IMR-90 (cell line): ENCODE measurements around the gene NCKAP5. TPM values are rescaled to one million over a fixed set of nuclear protein-coding genes. Genes with fewer than 3 reads are reported as not detected.

Source experiments
- ATAC-seq: fragments of 200-7000 bp; cut with Tn5 transposase; 2 replicates; pipeline ENCODE4 v1.9.1; 2020; ENCODE audit warnings: low read depth, mild to moderate bottlenecking, moderate library complexity
- BruUV-seq: library from RNA; stranded (reverse); fragments of 400-500 nt; replicated peaks from 2 replicates; lab custom pipeline; 2021; lab: Mats Ljungman, UMichigan
- CTCF ChIA-PET: fragments of 300-600 bp; formaldehyde crosslinking; extraction: SDS; loops from one replicate; lab custom pipeline; 2021; ENCODE audit warnings: antibody characterized with exemption; lab: Yijun Ruan, JAX
- POLR2A ChIA-PET: fragments of 300-600 bp; sonication (Branson Sonifier 250); formaldehyde crosslinking; loops from one replicate; lab custom pipeline; 2022; ENCODE audit warnings: antibody characterized with exemption; ENCODE audit not compliant: unreplicated experiment; lab: Charles Lee
- DNase-seq: peaks from one replicate; pipeline ENCODE4 v3.0.0; 2013
- H2AFZ ChIP-seq: replicated peaks from 2 replicates; pipeline ENCODE3; 2013; ENCODE audit warnings: low read length, mild to moderate bottlenecking; ENCODE audit not compliant: poor library complexity
- H2AK5ac ChIP-seq: 2 replicates; pipeline ENCODE4 v1.6.1; 2013; ENCODE audit warnings: low read depth, low read length, inconsistent platforms
- H2AK9ac ChIP-seq: replicated peaks from 2 replicates; pipeline ENCODE3; 2013; ENCODE audit warnings: mild to moderate bottlenecking, low read depth, low read length, moderate library complexity; ENCODE audit not compliant: poor library complexity
- H2BK120ac ChIP-seq: 2 replicates; pipeline ENCODE4 v1.6.1; 2013; ENCODE audit warnings: low read depth, low read length, inconsistent platforms
- H2BK15ac ChIP-seq: 3 replicates; pipeline ENCODE4 v1.6.1; 2013; ENCODE audit warnings: low read depth, low read length, inconsistent platforms
- H2BK20ac ChIP-seq: 2 replicates; pipeline ENCODE4 v1.6.1; 2013; ENCODE audit warnings: low read depth, mild to moderate bottlenecking, inconsistent platforms, low read length, moderate library complexity
- H2BK5ac ChIP-seq: 2 replicates; pipeline ENCODE4 v1.6.1; 2013; ENCODE audit warnings: mild to moderate bottlenecking, low read depth, low read length, inconsistent platforms; ENCODE audit not compliant: poor library complexity, severe bottlenecking
- H3K14ac ChIP-seq: replicated peaks from 2 replicates; pipeline ENCODE4 v1.6.1; 2013; ENCODE audit warnings: low read depth, low read length, inconsistent platforms
- H3K18ac ChIP-seq: 2 replicates; pipeline ENCODE4 v1.6.1; 2013; ENCODE audit warnings: low read depth, low read length, control low read depth
- H3K23ac ChIP-seq: 2 replicates; pipeline ENCODE4 v1.6.1; 2013; ENCODE audit warnings: low read depth, low read length, inconsistent platforms
- H3K27ac ChIP-seq: 2 replicates; pipeline ENCODE4 v1.5.1; 2013; ENCODE audit warnings: mild to moderate bottlenecking, control low read depth, low read length; ENCODE audit not compliant: insufficient read depth
- H3K27me3 ChIP-seq: 2 replicates; pipeline ENCODE4 v1.6.1; 2013; ENCODE audit warnings: low read length; ENCODE audit not compliant: control insufficient read depth, insufficient read depth
- H3K36me3 ChIP-seq: 2 replicates; pipeline ENCODE4 v1.6.1; 2013; ENCODE audit warnings: low read length, mixed read lengths; ENCODE audit not compliant: control insufficient read depth, insufficient read depth
- H3K4ac ChIP-seq: 2 replicates; pipeline ENCODE4 v1.6.1; 2013; ENCODE audit warnings: low read depth, low read length, inconsistent platforms
- H3K4me1 ChIP-seq: 2 replicates; pipeline ENCODE4 v1.6.1; 2013; ENCODE audit warnings: low read length, mixed read lengths; ENCODE audit not compliant: control insufficient read depth, insufficient read depth
- H3K4me2 ChIP-seq: 2 replicates; pipeline ENCODE4 v1.6.1; 2013; ENCODE audit warnings: low read depth, mild to moderate bottlenecking, control low read depth, low read length, moderate library complexity
- H3K4me3 ChIP-seq: 2 replicates; pipeline ENCODE4 v1.5.1; 2013; ENCODE audit warnings: low read depth, mild to moderate bottlenecking, control low read depth, low read length, moderate library complexity; ENCODE audit not compliant: insufficient read depth
- H3K56ac ChIP-seq: 2 replicates; pipeline ENCODE4 v1.6.1; 2013; ENCODE audit warnings: low read length, inconsistent platforms; ENCODE audit not compliant: insufficient read depth; ENCODE audit errors: extremely low read depth
- H3K79me1 ChIP-seq, 2 experiments: 2 replicates each; pipeline ENCODE4 v1.6.1; 2013; ENCODE audit warnings: low read length in 2 of 2, inconsistent platforms in 1 of 2, low read depth in 1 of 2
- H3K9ac ChIP-seq: 2 replicates; pipeline ENCODE4 v1.6.1; 2013; ENCODE audit warnings: low read depth, low read length, control low read depth
- H3K9me1 ChIP-seq: 2 replicates; pipeline ENCODE4 v1.6.1; 2013; ENCODE audit warnings: low read length, inconsistent platforms; ENCODE audit not compliant: insufficient read depth
- H3K9me3 ChIP-seq: 2 replicates; pipeline ENCODE4 v1.6.1; 2013; ENCODE audit warnings: low read length; ENCODE audit not compliant: control insufficient read depth, insufficient read depth
- H4K20me1 ChIP-seq: 2 replicates; pipeline ENCODE4 v1.6.1; 2013; ENCODE audit warnings: low read length, inconsistent platforms; ENCODE audit not compliant: insufficient read depth
- H4K5ac ChIP-seq: 2 replicates; pipeline ENCODE4 v1.6.1; 2013; ENCODE audit warnings: mild to moderate bottlenecking, low read depth, low read length, control low read depth
- H4K8ac ChIP-seq, 2 experiments: 2 replicates each; pipeline ENCODE4 v1.6.1; 2013; ENCODE audit warnings: low read depth in 2 of 2, low read length in 2 of 2, control low read depth in 1 of 2, inconsistent platforms in 1 of 2
- H4K91ac ChIP-seq: 2 replicates; pipeline ENCODE4 v1.6.1; 2013; ENCODE audit warnings: low read depth, low read length, inconsistent platforms; ENCODE audit not compliant: insufficient read depth
- CHD1 ChIP-seq: IDR thresholded peaks from 2 replicates; pipeline ENCODE4 v1.6.1; 2012; ENCODE audit warnings: low read depth, low read length, improper control_type of control experiment
- POLR2A ChIP-seq: IDR thresholded peaks from 2 replicates; pipeline ENCODE4 v1.6.1; 2012; ENCODE audit warnings: mild to moderate bottlenecking, low read depth, low read length
- SMC3 ChIP-seq: fragments of 150-350 bp; IDR thresholded peaks from 2 replicates; pipeline ENCODE4 v1.6.1; 2016; ENCODE audit warnings: low read depth, mild to moderate bottlenecking, antibody characterized with exemption, low read length, moderate library complexity
- USF2 ChIP-seq: fragments of 150-350 bp; IDR thresholded peaks from 2 replicates; pipeline ENCODE4 v1.6.1; 2017; ENCODE audit warnings: mild to moderate bottlenecking, antibody characterized with exemption, low read length, low read depth
- WGBS, 2 experiments: methylation state at CpG; one replicate each; pipeline versions ENCODE4 v1.1.5 to v1.1.7; 2013; ENCODE audit warnings: missing lambda C conversion rate in 2 of 2; ENCODE audit not compliant: insufficient read length in 1 of 2; ENCODE audit errors: extremely low coverage in 2 of 2; 5-methylcytosine and 5-hydroxymethylcytosine counted together
- dilution Hi-C: fragments of 300-500 bp; cut with HindIII; formaldehyde crosslinking; loops from one replicate; pipeline ENCODE4 v1.14.3; 2018; ENCODE audit warnings: low sequenced_read_pairs; ENCODE audit not compliant: unreplicated experiment
- in situ Hi-C: fragments of 300-500 bp; cut with MboI; formaldehyde crosslinking; loops from 3 replicates; pipeline ENCODE4 v1.14.3; 2019; ENCODE audit warnings: low sequenced_read_pairs, inconsistent platforms, mixed read lengths
- intact Hi-C: fragments of 100-400 bp; cut with micrococcal nuclease; formaldehyde crosslinking; loops from 2 replicates; pipeline ENCODE4 v1.10.0; 2022
- polyA plus RNA-seq, 3 experiments: library from polyadenylated mRNA; depleted of rRNA; stranded (reverse); fragments of >200 nt; gene quantifications; 2 replicates each; pipeline ENCODE4 v1.2.3, GENCODE V29; 2012; ENCODE audit warnings: low replicate concordance in 1 of 3
- total RNA-seq: library from RNA; depleted of rRNA; stranded (reverse); fragments of >200 nt; gene quantifications from 2 replicates; pipeline ENCODE4 v1.2.3, GENCODE V29; 2012
- TF ChIP-seq, protein P1 (sequence below): conservative IDR thresholded peaks from 2 replicates; pipeline ENCODE4 v1.5.1; 2012; ENCODE audit warnings: mild to moderate bottlenecking, low read depth, low read length, improper control_type of control experiment

The NCKAP5 gene
- total and polyA plus RNA-seq, 2 of the 4 experiments (the other 2 are of a cell fraction) = 2.7 to 3.9 TPM

DNA sequence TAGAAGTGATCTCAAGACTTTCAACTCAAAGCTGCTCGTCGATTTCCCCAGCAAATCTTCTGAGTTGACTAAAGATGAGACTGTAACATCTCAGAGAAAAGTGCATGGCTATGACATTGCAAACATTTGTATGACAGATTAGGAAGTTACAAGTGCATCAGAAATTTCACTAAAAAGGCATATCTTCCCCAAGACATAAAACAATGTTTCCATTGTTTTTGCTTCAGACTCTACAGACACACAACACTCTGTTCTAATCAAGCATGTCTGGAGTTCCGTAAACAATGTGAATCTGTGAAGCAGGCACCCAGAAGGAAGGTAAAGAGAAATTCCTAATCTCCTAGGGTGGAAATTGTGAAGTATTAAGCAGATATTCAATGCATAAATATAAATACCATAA lies 753.6 kb downstream of the NCKAP5 start:
- DNase-seq = no peak
- no peak for TF ChIP-seq CHD1
- no peak for TF ChIP-seq SMC3
- TF ChIP-seq POLR2A = no peak
- TF ChIP-seq, protein P1, sequence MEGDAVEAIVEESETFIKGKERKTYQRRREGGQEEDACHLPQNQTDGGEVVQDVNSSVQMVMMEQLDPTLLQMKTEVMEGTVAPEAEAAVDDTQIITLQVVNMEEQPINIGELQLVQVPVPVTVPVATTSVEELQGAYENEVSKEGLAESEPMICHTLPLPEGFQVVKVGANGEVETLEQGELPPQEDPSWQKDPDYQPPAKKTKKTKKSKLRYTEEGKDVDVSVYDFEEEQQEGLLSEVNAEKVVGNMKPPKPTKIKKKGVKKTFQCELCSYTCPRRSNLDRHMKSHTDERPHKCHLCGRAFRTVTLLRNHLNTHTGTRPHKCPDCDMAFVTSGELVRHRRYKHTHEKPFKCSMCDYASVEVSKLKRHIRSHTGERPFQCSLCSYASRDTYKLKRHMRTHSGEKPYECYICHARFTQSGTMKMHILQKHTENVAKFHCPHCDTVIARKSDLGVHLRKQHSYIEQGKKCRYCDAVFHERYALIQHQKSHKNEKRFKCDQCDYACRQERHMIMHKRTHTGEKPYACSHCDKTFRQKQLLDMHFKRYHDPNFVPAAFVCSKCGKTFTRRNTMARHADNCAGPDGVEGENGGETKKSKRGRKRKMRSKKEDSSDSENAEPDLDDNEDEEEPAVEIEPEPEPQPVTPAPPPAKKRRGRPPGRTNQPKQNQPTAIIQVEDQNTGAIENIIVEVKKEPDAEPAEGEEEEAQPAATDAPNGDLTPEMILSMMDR = no peak
- no peak for TF ChIP-seq USF2
- Histone ChIP-seq H3K27ac (no peak overlapping the region), H3K56ac (no peak overlapping the region), H2BK5ac (no peak overlapping the region), H4K8ac (no peak overlapping the region), H2BK120ac (no peak overlapping the region), H3K4ac (no peak overlapping the region), H3K27me3 (no peaks in the 10 kb centered on the region), H3K4me3 (no peak overlapping the region), H4K20me1 (no peaks in the 10 kb centered on the region), H2BK20ac (no peak overlapping the region), H3K79me1 (peaks cover 0 to 22% of the 10 kb centered on the region in 2 experiments; a peak in 2 of 4 replicates), H4K91ac (no peak overlapping the region), H3K14ac (no peak overlapping the region), H3K9ac (no peak overlapping the region), H3K4me1 (peaks cover 6% of the 10 kb centered on the region; the same call in 1 of the 2 replicates), H3K18ac (no peak overlapping the region), H3K36me3 (peaks cover 3% of the 10 kb centered on the region; the same call in 1 of the 2 replicates), H3K4me2 (no peak overlapping the region), H2BK15ac (no peak overlapping the region), H2AFZ (no peak overlapping the region), H2AK9ac (no peak overlapping the region), H3K9me1 (peaks cover 3% of the 10 kb centered on the region; the same call in 1 of the 2 replicates), H2AK5ac (no peak overlapping the region), H3K23ac (no peak overlapping the region), H3K9me3 (no peaks in the 10 kb centered on the region), H4K5ac (no peak overlapping the region)
- ATAC-seq = no peak
- in situ Hi-C loops (no loop called here), intact Hi-C loops (no loop called here), dilution Hi-C loops (no loop called here)
- POLR2A ChIA-PET = no interaction called here
- CTCF ChIA-PET = no interaction called here
- no TSS peak for BruUV-seq
- WGBS, 2 experiments = no CpG with 5 or more reads among the region's 3 CpGs
